Heart left ventricle (tissue), 13 donors: ENCODE results near the gene CDK2.
"Not testable (repeated sequence)": the region's sequence is repeated elsewhere in the genome, so short reads cannot be mapped to it uniquely, and the experiment has no call there.

ENCODE experiments used
- CTCF ChIP-seq, 12 donors: fragments of 200-600 bp; sonication (generic) in 4 of 12; IDR thresholded peaks; one replicate each; pipeline versions ENCODE4 v1.5.0 to v1.8.0; 2018 to 2022; ENCODE audit warnings: antibody characterized with exemption in 12 of 12, mild to moderate bottlenecking in 5 of 12
- POLR2A ChIP-seq, 2 donors: fragments of 450-650 bp; IDR thresholded peaks; one replicate each; pipeline ENCODE4 v1.6.1; 2017; ENCODE audit warnings: antibody characterized with exemption in 2 of 2, mild to moderate bottlenecking in 2 of 2, moderate library complexity in 2 of 2
- donor health status: ischemic (EF 13 %, LVEDD 7.1; RV severe dilation, severe dysfunction).
- donor health status: DM: no; HTN: yes; CAD: no.
- donor health status: DM: no; HTN: no; CAD: no.
- donor health status: ischemic (EF 25% LVEDD 6.9; RV normal size, moderate dysfunction).
- donor health status: ischemic (EF 25% LVEDD 5.7; RV mildly dilated, moderate dysfunction).
- donor health status: ischemic (EF 35%, LVEDD 5.7; RV mildly dilated, moderate dysfunction).
- donor health status: nonischemic (EF 11% LVEDD 7.7; RV severe dilation, severe dysfunction).
- donor health status: DM: yes; HTN: yes; CAD: no.
- donor health status: PGD.
- donor health status: ischemic (EF 29% LVEDD 5.4; RV normal size, mild dysfunction).
- donor health status: nonischemic (EF 23%, LVEDD 6.1; RV moderate dilation, normal function).

GRCh38 chr12:55919032-55919431 lies 47.6 kb upstream of the CDK2 start:
- TF ChIP-seq CTCF, POLR2A (IDR thresholded peaks at IDR 0.05): not testable (repeated sequence)
